Measurements from ENCODE around the gene WNT4. TPM values are rescaled to one million over a fixed set of nuclear protein-coding genes. Genes with fewer than 3 reads are reported as not detected.

Gene WNT4
- not detected in 2 replicates for total RNA-seq (2011; cell fraction: chromatin; rRNA removed; ENCODE audit: low replicate concordance)
- total RNA-seq (2011; cell fraction: nucleolus; rRNA removed) = not detected in 2 replicates
- not detected in 2 replicates for total RNA-seq (2011; cell fraction: nucleoplasm; rRNA removed)
- total RNA-seq (2014; rRNA removed) (not detected in 2 replicates), total RNA-seq (2014; rRNA removed; fragmentation: Illumina TruSeq; extraction: Trizol) (not detected in 2 replicates), total RNA-seq (2015; rRNA removed; fragmentation: Illumina TruSeq; extraction: Trizol) (not detected in 2 replicates), total RNA-seq (2021) (0.04 TPM in 1 of 2 replicates, not detected in the other), polyA plus RNA-seq (2011; rRNA removed) (not detected in 2 replicates), polyA plus RNA-seq (2014; fragmentation: Illumina TruSeq; extraction: Trizol) (not detected in 2 replicates), polyA plus RNA-seq (2014; fragmentation: Nextera tagmentation; extraction: Ambion mirVana) (under 1 TPM in 1 of 2 experiments, not detected in 1; 0.01 TPM), polyA plus RNA-seq (2014; rRNA removed) (not detected in 2 replicates), polyA minus RNA-seq (2011; rRNA and poly(A)+ RNA removed) (not detected in 2 replicates), Bru-seq, nascent RNA (percentile 4 among the genes with signal in this experiment), BruChase-seq, experiment 1, labeled RNA remaining after a 2-hour chase (not detected), BruChase-seq, experiment 2, labeled RNA remaining after a 6-hour chase (not detected)
- 0.01 and 0.03 TPM in 2 replicates for polyA plus RNA-seq (2011; cell fraction: cytosol; rRNA removed)
- polyA plus RNA-seq (2011; cell fraction: nucleus; rRNA removed) = not detected in 2 replicates
- polyA plus RNA-seq (2012) = 0.05 and 0.07 TPM in 2 replicates
- polyA minus RNA-seq (2011; cell fraction: cytosol; rRNA and poly(A)+ RNA removed) = not detected in 2 replicates
- not detected in 2 replicates for polyA minus RNA-seq (2011; cell fraction: nucleus; rRNA and poly(A)+ RNA removed)
- long read RNA-seq, experiment 1 = 0 reads
- long read RNA-seq, experiment 2 = 0 reads
- long read RNA-seq, experiment 3 = 0 reads

DNA sequence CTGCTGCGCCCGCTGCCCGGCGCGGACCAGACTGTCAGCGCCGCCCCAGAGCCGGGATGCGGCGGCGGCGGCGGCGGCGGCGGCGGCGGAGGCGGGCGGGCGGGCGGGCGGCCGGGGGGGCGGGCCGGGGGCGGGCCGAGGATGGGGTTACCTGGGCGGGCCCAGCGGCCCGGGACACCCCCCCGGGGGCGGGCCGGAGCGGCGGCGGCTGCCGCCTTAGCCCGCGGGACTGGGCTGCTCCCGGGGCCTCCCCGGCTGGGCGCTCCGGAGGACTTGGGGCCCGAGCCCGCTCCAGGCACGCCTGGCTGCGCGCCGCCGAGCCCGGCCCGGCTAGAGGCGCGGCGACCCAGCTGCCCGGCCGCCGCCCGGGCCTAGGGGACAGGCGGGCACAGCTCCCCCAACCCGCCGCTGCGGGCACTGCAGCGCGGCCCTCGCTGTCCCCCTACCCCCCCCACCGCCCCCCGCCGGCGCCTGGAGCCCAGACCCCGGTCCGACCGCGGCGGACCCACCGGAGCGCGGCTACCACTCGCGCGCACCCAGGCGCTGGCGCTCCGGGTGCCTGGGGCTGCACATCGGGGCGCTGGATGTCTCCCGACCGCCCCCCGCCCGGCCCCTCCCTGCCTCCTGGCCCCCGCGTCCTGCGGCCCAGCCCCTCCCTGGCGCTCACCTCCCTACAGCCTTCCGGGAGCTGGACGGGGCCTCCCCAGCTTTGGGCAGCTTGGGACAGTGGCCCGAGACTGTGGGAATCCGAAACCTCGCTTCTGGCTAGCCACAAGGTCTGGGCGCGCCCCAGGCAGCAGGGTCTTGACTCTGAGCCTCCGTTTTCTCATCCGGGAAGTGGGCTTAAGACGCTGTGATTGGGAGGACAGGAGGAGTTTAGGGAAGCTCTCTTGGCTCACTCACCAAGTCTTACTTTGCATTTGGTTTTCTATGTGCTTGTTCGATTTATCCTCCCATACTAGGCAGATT, at the start of gene WNT4:
TSS of gene WNT4 (minus strand) at position 33 of the 969 bp plus-strand sequence. CDS start 175 bp downstream, outside the sequence.
- H2AFZ ChIP-seq (ENCODE audit: low read depth, low read length) = no peak within 1 kb of the TSS
- TF ChIP-seq, protein P1, sequence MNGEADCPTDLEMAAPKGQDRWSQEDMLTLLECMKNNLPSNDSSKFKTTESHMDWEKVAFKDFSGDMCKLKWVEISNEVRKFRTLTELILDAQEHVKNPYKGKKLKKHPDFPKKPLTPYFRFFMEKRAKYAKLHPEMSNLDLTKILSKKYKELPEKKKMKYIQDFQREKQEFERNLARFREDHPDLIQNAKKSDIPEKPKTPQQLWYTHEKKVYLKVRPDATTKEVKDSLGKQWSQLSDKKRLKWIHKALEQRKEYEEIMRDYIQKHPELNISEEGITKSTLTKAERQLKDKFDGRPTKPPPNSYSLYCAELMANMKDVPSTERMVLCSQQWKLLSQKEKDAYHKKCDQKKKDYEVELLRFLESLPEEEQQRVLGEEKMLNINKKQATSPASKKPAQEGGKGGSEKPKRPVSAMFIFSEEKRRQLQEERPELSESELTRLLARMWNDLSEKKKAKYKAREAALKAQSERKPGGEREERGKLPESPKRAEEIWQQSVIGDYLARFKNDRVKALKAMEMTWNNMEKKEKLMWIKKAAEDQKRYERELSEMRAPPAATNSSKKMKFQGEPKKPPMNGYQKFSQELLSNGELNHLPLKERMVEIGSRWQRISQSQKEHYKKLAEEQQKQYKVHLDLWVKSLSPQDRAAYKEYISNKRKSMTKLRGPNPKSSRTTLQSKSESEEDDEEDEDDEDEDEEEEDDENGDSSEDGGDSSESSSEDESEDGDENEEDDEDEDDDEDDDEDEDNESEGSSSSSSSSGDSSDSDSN (IDR thresholded peaks at IDR 0.05; ENCODE audit: borderline replicate concordance in 1 of 2, low read depth in 2 of 2, low read length in 2 of 2) = 0 out of 4 replicates have a peak, but pooled peaks of 1 of the 2 experiments have one; percentile 16
- TF ChIP-seq PRPF4 (IDR thresholded peaks at IDR 0.05; ENCODE audit: insufficient read depth, low read depth, low read length, poor library complexity, severe bottlenecking) (no peak), FOXJ2 (tag; IDR thresholded peaks at IDR 0.05) (no peak), SMAD2 (IDR thresholded peaks at IDR 0.05; ENCODE audit: low read depth, low read length) (no peak), OTX1 (CRISPR knock-in tag; IDR thresholded peaks at IDR 0.05) (no peak), KDM4B (IDR thresholded peaks at IDR 0.05; ENCODE audit: borderline replicate concordance in 2 of 2, low read depth in 1 of 2) (no peak)
- TF ChIP-seq, protein P2, sequence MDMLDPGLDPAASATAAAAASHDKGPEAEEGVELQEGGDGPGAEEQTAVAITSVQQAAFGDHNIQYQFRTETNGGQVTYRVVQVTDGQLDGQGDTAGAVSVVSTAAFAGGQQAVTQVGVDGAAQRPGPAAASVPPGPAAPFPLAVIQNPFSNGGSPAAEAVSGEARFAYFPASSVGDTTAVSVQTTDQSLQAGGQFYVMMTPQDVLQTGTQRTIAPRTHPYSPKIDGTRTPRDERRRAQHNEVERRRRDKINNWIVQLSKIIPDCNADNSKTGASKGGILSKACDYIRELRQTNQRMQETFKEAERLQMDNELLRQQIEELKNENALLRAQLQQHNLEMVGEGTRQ (CRISPR knock-in tag; IDR thresholded peaks at IDR 0.05) = no peak
- TF ChIP-seq, protein P3, sequence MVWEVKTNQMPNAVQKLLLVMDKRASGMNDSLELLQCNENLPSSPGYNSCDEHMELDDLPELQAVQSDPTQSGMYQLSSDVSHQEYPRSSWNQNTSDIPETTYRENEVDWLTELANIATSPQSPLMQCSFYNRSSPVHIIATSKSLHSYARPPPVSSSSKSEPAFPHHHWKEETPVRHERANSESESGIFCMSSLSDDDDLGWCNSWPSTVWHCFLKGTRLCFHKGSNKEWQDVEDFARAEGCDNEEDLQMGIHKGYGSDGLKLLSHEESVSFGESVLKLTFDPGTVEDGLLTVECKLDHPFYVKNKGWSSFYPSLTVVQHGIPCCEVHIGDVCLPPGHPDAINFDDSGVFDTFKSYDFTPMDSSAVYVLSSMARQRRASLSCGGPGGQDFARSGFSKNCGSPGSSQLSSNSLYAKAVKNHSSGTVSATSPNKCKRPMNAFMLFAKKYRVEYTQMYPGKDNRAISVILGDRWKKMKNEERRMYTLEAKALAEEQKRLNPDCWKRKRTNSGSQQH (CRISPR knock-in tag; IDR thresholded peaks at IDR 0.05) = no peak
- TF ChIP-seq, protein P4, sequence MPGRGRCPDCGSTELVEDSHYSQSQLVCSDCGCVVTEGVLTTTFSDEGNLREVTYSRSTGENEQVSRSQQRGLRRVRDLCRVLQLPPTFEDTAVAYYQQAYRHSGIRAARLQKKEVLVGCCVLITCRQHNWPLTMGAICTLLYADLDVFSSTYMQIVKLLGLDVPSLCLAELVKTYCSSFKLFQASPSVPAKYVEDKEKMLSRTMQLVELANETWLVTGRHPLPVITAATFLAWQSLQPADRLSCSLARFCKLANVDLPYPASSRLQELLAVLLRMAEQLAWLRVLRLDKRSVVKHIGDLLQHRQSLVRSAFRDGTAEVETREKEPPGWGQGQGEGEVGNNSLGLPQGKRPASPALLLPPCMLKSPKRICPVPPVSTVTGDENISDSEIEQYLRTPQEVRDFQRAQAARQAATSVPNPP (IDR thresholded peaks at IDR 0.05; ENCODE audit: borderline replicate concordance, insufficient read depth, insufficient read length) = no peak

More for the DNA sequence above, at the start of gene WNT4:
- peak; percentile 27 to 97 (median 89) for DNase-seq (ENCODE audit: extremely low read depth in 1 of 4, low spot score in 3 of 4)
- H3K27me3 ChIP-seq (ENCODE audit: control insufficient read depth in 2 of 2, insufficient read depth in 2 of 2, low read length in 2 of 2) = peaks cover 72% of the 10 kb centered on the region in 2 experiments
- no peaks in the 10 kb centered on the region for H3K9me3 ChIP-seq (replicated peaks; ENCODE audit: control insufficient read depth, insufficient read depth, low read depth, low read length)
- H3K79me2 ChIP-seq (ENCODE audit: control insufficient read depth, insufficient read depth, low read length) = no peaks in the 10 kb centered on the region
- in situ Hi-C loops (cut with MboI) = no loop called here
- ATAC-seq = peak; percentile 64
- ChIA-PET CTCF (ENCODE audit: low intra/inter-chr PET ratio) (interaction anchor here (0.7 kb wide), 1 partner anchor 182 kb away, joined by 6 read pairs; no protein-coding TSS in a partner anchor), POLR2A (interaction anchor here (0.6 kb wide), 1 partner anchor 1401 kb away, joined by 4 read pairs; no protein-coding TSS in a partner anchor)
- no peaks in the 10 kb centered on the region for H3K9me1 ChIP-seq (ENCODE audit: control insufficient read depth, insufficient read depth, low read length)
- no TSS peak for BruUV-seq (replicated peaks)
- H3K36me3 ChIP-seq (ENCODE audit: control insufficient read depth, insufficient read depth, low read length) = no peaks in the 10 kb centered on the region
- WGBS (ENCODE audit: insufficient coverage, low coverage, missing lambda C conversion rate) = 21% methylated on average over 20 of the region's 106 CpGs
- FAIRE-seq = no peak
- no peak within 1 kb of the TSS for H3K4me2 ChIP-seq (ENCODE audit: insufficient read depth, low read length)
- H3K4me3 ChIP-seq = no peak within 1 kb of the TSS
- intact Hi-C loops (cut with micrococcal nuclease) = no loop called here
- H3K9ac ChIP-seq (ENCODE audit: insufficient read depth in 1 of 2, low read depth in 2 of 2, low read length in 2 of 2) = 0 out of 4 replicates have a peak within 1 kb of the TSS, but pooled peaks of 1 of the 2 experiments have one; percentile 27
- peaks cover 0 to 21% of the 10 kb centered on the region in 2 experiments; a peak in 2 of 5 replicates for H3K4me1 ChIP-seq (replicated peaks in 1 of 2; ENCODE audit: control insufficient read depth in 2 of 2, insufficient read depth in 2 of 2, low read length in 2 of 2)
- H4K20me1 ChIP-seq (replicated peaks; ENCODE audit: control insufficient read depth, insufficient read depth, low read length) = peaks cover 36% of the 10 kb centered on the region
- no peak within 1 kb of the TSS for H3K27ac ChIP-seq (ENCODE audit: extremely low read depth, low read depth, low read length)
